NT2/D1 (cell line): Measurements from ENCODE around the gene APOB.

ENCODE experiments used
- DNase-seq: peaks from one replicate; pipeline ENCODE4 v3.0.0-alpha.2; 2011; ENCODE audit warnings: low read depth, low spot score
- H3K27me3 ChIP-seq: 2 replicates; pipeline ENCODE4 v1.6.0; 2011; ENCODE audit warnings: mild to moderate bottlenecking; ENCODE audit not compliant: insufficient read length, insufficient read depth
- H3K36me3 ChIP-seq: 2 replicates; pipeline ENCODE4 v1.6.1; 2011; ENCODE audit warnings: mild to moderate bottlenecking, low read length, mixed read lengths; ENCODE audit not compliant: insufficient read depth, insufficient read length
- H3K4me1 ChIP-seq: 2 replicates; pipeline ENCODE4 v1.5.1; 2011; ENCODE audit not compliant: insufficient read depth, insufficient read length
- H3K4me3 ChIP-seq: 2 replicates; pipeline ENCODE4 v1.5.1; 2011; ENCODE audit warnings: low read depth; ENCODE audit not compliant: insufficient read length
- H3K9ac ChIP-seq: 2 replicates; pipeline ENCODE4 v1.6.0; 2011; ENCODE audit warnings: low read depth; ENCODE audit not compliant: insufficient read length
- H3K9me3 ChIP-seq: 2 replicates; pipeline ENCODE4 v1.5.1; 2011; ENCODE audit warnings: mild to moderate bottlenecking, low read length; ENCODE audit not compliant: insufficient read depth
- SUZ12 ChIP-seq: IDR thresholded peaks from 2 replicates; pipeline ENCODE4 v1.6.1; 2011; ENCODE audit not compliant: insufficient read length, insufficient read depth; ENCODE audit errors: extremely low read depth
- YY1 ChIP-seq: IDR thresholded peaks from 2 replicates; pipeline ENCODE4 v1.6.1; 2011; ENCODE audit not compliant: insufficient read length, insufficient read depth
- ZNF274 ChIP-seq: IDR thresholded peaks from 2 replicates; pipeline ENCODE4 v1.6.1; 2011; ENCODE audit warnings: mild to moderate bottlenecking, low read depth, low read length

APOB gene

DNA sequence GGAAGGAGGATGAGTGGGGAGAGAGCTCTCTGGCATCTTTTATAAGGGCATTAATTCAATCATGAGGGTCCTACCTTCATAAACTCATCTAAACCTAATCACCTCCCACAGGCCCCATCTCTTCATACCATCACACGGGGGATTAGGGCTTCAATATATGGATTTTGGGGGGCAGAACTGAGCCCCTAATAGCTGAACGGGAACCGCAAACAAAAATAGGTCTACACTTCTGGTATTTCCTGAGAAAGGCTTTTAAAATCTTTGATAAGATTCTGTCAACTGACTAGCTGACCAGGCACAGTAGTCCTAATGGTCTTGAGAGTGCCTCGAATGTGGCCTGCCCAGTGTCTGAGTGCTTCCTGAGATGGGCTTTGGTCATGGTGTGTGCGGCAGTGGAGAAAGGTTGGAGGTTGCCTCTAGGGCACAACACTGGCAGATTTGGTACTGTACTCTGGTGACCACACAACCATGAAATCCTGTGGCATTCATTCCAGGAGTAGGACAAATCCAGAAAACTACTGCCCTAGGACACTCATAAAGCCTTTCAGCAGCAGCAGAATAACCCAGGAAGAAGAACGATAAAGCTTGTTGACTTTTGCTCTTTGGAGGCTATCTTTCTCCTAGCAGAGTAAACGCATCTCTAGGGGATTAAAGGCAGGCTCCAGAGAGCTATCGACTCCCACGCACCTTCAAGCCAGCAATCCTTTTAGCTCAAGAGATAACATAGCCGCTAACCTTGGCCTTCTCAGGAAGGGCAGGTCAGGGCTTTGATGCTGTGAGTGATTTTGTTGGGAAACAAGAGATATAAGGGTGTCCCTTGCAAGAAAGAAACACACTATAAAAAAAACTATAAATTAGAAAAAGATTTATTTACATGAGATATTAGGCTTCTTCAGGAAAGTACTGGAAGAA is 12.3 kb upstream of the APOB start:
- no peak overlapping the region for H3K9ac ChIP-seq
- TF ChIP-seq SUZ12 (no peak), ZNF274 (no peak), YY1 (no peak)
- H3K4me3 ChIP-seq = no peak overlapping the region
- no peaks in the 10 kb centered on the region for H3K9me3 ChIP-seq
- no peak for DNase-seq
- H3K27me3 ChIP-seq = no peaks in the 10 kb centered on the region
- H3K4me1 ChIP-seq = no peaks in the 10 kb centered on the region
- no peaks in the 10 kb centered on the region for H3K36me3 ChIP-seq

DNA sequence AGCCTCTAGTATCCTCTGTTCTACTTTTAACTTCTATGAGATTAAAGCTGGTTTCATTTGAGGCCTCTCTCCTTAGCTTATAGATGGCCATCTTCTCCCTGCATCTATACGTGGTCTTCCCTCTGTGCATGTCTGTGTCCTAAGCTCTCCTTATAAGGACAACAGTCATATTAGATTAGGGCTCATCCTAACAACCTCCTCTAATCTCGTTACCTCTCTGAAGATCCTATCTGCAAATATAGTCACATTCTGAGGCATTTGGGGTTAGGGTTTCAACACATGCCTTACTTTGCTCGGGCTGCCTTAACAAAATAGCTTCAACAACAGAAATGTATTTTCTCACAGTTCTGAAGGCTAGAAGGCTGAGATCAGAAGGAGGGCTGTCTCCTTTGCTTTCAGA is 11.6 kb upstream of the APOB start:
- no peaks in the 10 kb centered on the region for H3K36me3 ChIP-seq
- no peak for DNase-seq
- H3K9me3 ChIP-seq = no peaks in the 10 kb centered on the region
- no peaks in the 10 kb centered on the region for H3K4me1 ChIP-seq
- no peaks in the 10 kb centered on the region for H3K27me3 ChIP-seq
- H3K4me3 ChIP-seq = no peak overlapping the region
- TF ChIP-seq YY1 = no peak
- TF ChIP-seq SUZ12 = no peak
- TF ChIP-seq ZNF274 = no peak
- H3K9ac ChIP-seq = no peak overlapping the region

DNA sequence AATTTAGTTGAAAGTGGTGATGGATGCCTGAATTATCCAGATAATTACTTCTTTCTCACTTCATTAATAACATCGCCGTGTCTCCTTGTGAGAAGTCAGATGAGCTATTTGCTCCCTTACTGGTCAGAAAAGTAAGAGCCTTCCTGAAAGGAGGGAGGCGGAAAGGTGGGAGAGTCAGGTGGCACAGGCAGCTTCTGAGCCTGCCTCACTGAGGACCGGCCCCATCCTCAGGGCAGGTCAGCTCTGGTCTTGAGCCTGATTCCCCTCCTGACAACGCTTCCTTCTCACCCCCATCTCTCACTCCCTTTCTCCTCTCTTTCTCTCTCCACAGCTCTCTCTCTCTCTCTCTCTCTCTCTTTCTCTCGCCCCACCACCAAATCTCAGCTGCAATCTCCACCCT is 10.1 kb upstream of the APOB start:
- Histone ChIP-seq H3K9me3 (no peaks in the 10 kb centered on the region), H3K9ac (no peak overlapping the region), H3K27me3 (no peaks in the 10 kb centered on the region), H3K4me1 (no peaks in the 10 kb centered on the region), H3K36me3 (no peaks in the 10 kb centered on the region), H3K4me3 (no peak overlapping the region)
- no peak for DNase-seq
- TF ChIP-seq YY1 (no peak), SUZ12 (no peak), ZNF274 (no peak)

DNA sequence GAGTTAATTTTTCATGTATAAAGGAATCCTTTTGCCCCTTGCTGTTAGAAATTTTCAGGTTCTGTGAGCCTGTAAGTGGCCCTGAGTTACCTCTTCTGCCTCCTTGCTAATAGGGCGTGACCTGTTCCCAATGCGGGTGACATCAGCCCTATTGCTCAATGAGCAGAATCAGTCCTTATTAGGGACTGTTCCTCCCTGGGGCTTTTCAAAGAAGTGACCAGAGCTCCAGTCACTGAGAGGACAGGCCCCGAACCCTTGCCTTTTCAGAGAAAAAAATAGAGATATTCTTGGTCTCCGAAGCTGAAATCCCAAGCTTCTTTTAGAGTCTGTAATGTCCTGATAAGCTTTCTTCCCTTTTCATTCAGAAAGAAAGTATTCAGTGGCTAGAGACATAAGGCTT is 8.2 kb upstream of the APOB start:
- Histone ChIP-seq H3K4me1 (no peaks in the 10 kb centered on the region), H3K9me3 (no peaks in the 10 kb centered on the region), H3K4me3 (no peak overlapping the region), H3K27me3 (no peaks in the 10 kb centered on the region), H3K9ac (no peak overlapping the region), H3K36me3 (no peaks in the 10 kb centered on the region)
- DNase-seq = no peak
- no peak for TF ChIP-seq ZNF274
- no peak for TF ChIP-seq SUZ12
- no peak for TF ChIP-seq YY1

DNA sequence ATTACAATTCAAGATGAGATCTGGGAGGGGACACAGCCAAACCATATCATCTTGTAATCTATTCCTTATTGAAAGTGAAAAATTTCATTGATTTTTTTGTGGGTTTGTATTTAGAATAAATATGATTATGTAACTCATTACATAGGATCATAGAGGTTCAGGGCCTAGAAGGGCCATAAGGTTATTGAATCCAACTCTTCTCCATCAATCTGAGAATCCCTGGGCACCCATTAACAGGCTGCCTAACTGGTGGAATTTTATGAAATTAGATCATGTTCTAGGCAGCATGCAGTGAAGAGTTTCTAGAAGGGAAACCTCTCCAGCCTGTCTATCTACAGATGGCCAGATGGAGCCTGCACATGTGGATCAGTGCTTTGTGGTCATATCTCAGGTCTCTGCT is 6.3 kb upstream of the APOB start:
- Histone ChIP-seq H3K9me3 (no peaks in the 10 kb centered on the region), H3K9ac (no peak overlapping the region), H3K36me3 (no peaks in the 10 kb centered on the region), H3K4me3 (no peak overlapping the region), H3K27me3 (peaks cover 2% of the 10 kb centered on the region), H3K4me1 (no peaks in the 10 kb centered on the region)
- DNase-seq = no peak
- TF ChIP-seq SUZ12 = no peak
- TF ChIP-seq ZNF274 = no peak
- TF ChIP-seq YY1 = no peak

DNA sequence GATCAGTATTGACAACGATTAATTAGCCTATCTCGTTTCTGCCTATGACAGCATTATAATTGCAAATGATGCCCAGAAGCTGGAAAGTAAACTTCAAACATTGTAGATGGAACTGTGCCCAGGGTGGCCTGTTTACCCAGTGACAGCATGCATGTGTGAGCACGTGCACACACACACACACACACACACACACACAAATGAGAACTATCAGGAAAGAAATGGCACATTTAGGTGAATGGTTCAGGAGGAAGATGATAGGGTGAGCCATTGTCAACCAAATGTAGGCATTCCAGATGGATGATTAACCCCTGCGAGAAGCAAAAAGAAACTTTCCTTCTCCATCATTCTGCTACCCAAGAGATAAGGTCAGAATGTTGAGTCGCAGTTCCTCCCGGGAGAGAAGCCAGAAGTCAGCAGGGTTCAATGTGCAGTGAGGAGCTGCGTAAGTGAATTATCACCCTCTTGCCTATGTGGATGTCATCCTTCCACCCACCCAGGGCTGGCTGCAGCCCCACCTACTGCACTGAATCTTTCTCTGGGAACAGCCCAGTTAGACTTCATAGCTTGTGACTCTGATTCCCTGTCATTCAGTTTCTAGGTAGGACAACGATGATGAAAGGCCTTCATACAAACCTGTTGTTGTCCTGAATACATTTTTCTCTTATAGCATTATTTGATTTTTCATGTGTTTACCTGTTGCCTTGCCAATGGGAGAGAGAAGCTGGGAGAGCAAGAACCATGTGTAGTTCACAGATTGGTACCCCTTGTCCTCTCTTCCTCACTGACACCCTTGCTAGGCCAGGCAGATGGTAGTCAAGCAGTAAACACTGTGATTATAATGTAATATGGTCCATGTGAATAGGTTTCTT is 3.5 kb upstream of the APOB start:
- no peak for DNase-seq
- Histone ChIP-seq H3K9ac (no peak overlapping the region), H3K27me3 (peaks cover 12% of the 10 kb centered on the region), H3K36me3 (no peaks in the 10 kb centered on the region), H3K4me3 (no peak overlapping the region), H3K9me3 (no peaks in the 10 kb centered on the region), H3K4me1 (no peaks in the 10 kb centered on the region)
- TF ChIP-seq SUZ12 (no peak), YY1 (no peak), ZNF274 (no peak)

DNA sequence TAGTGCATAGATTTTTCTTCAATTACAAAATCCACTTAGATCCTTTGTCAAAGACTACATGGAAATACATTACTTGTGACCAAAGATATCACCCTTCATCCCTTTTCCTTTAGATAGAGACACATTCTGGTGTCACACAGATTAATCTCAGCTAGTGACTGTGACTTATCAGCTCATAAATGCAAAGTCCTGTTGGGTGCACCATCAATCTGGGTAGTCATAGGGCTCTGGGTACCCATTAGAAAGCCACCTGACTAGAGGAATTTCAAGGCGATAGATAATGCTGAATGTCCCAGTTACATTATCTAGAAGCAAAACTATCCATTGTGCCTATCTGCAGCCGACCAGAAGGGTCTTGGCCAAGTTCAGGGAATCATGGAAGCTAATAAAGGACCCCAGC is 2.6 kb upstream of the APOB start:
- H3K4me3 ChIP-seq = no peak overlapping the region
- H3K9me3 ChIP-seq = no peaks in the 10 kb centered on the region
- H3K27me3 ChIP-seq = peaks cover 12% of the 10 kb centered on the region
- no peaks in the 10 kb centered on the region for H3K36me3 ChIP-seq
- no peak for TF ChIP-seq ZNF274
- no peak for TF ChIP-seq SUZ12
- TF ChIP-seq YY1 = no peak
- H3K9ac ChIP-seq = no peak overlapping the region
- DNase-seq = no peak
- H3K4me1 ChIP-seq = no peaks in the 10 kb centered on the region
